ENCODE data around the gene CAMK2D.

CAMK2D gene

DNA sequence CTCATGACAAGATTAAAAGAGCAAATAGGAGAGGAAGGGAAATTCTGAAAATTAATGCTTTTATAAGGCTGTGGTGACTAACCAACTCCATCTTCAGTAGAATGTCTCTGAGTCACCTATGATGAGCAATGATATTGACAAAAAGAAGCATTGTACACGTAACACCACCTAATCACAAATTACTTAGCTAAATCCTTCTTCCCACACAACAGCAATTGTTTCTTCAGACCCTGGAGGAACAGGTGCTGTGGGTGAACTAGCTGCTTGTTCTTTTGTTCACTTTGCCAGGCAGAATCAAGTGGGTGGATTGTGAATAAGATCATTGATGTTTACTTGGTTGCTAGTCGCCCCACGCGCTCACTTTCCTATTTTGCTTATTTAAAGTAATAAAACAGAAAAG lies 315.5 kb downstream of the CAMK2D start:
- no peak for DNase-seq (ENCODE audit: low spot score)
- peak overlapping the region; percentile 84 for H3K27ac ChIP-seq (ENCODE audit: poor library complexity, severe bottlenecking)
- no peaks in the 10 kb centered on the region for H3K9me3 ChIP-seq (ENCODE audit: severe bottlenecking)
- H3K4me3 ChIP-seq (ENCODE audit: severe bottlenecking): no peak overlapping the region
- H3K4me1 ChIP-seq (ENCODE audit: insufficient read depth, poor library complexity, severe bottlenecking): peaks cover 28% of the 10 kb centered on the region
- H3K27me3 ChIP-seq (ENCODE audit: insufficient read depth, poor library complexity, severe bottlenecking): no peaks in the 10 kb centered on the region
- no peaks in the 10 kb centered on the region for H3K36me3 ChIP-seq (ENCODE audit: low read depth)
- TF ChIP-seq, protein P1, sequence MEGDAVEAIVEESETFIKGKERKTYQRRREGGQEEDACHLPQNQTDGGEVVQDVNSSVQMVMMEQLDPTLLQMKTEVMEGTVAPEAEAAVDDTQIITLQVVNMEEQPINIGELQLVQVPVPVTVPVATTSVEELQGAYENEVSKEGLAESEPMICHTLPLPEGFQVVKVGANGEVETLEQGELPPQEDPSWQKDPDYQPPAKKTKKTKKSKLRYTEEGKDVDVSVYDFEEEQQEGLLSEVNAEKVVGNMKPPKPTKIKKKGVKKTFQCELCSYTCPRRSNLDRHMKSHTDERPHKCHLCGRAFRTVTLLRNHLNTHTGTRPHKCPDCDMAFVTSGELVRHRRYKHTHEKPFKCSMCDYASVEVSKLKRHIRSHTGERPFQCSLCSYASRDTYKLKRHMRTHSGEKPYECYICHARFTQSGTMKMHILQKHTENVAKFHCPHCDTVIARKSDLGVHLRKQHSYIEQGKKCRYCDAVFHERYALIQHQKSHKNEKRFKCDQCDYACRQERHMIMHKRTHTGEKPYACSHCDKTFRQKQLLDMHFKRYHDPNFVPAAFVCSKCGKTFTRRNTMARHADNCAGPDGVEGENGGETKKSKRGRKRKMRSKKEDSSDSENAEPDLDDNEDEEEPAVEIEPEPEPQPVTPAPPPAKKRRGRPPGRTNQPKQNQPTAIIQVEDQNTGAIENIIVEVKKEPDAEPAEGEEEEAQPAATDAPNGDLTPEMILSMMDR (IDR thresholded peaks at IDR 0.05; ENCODE audit: poor library complexity, severe bottlenecking): no peak
- peak; percentile 85 for ATAC-seq (ENCODE audit: low read depth)

GRCh38 chr4:113445286-113445685 lies 316.3 kb downstream of the CAMK2D start:
- peak overlapping the region; percentile 84 for H3K27ac ChIP-seq (ENCODE audit: poor library complexity, severe bottlenecking)
- peak; percentile 68 for DNase-seq (ENCODE audit: low spot score)
- H3K4me3 ChIP-seq (ENCODE audit: severe bottlenecking): no peak overlapping the region
- TF ChIP-seq, protein P1 (IDR thresholded peaks at IDR 0.05; ENCODE audit: poor library complexity, severe bottlenecking): no peak
- H3K4me1 ChIP-seq (ENCODE audit: insufficient read depth, poor library complexity, severe bottlenecking): peaks cover 28% of the 10 kb centered on the region
- H3K27me3 ChIP-seq (ENCODE audit: insufficient read depth, poor library complexity, severe bottlenecking): no peaks in the 10 kb centered on the region
- H3K36me3 ChIP-seq (ENCODE audit: low read depth): no peaks in the 10 kb centered on the region
- H3K9me3 ChIP-seq (ENCODE audit: severe bottlenecking): no peaks in the 10 kb centered on the region
- ATAC-seq (ENCODE audit: low read depth): peak; percentile 78

GRCh38 chr4:113444386-113444785 lies 317.2 kb downstream of the CAMK2D start:
- TF ChIP-seq, protein P1 (IDR thresholded peaks at IDR 0.05; ENCODE audit: poor library complexity, severe bottlenecking): no peak
- Histone ChIP-seq H3K27me3 (ENCODE audit: insufficient read depth, poor library complexity, severe bottlenecking) (no peaks in the 10 kb centered on the region), H3K27ac (ENCODE audit: poor library complexity, severe bottlenecking) (peak overlapping the region; percentile 84), H3K9me3 (ENCODE audit: severe bottlenecking) (no peaks in the 10 kb centered on the region), H3K4me3 (ENCODE audit: severe bottlenecking) (no peak overlapping the region), H3K4me1 (ENCODE audit: insufficient read depth, poor library complexity, severe bottlenecking) (peaks cover 28% of the 10 kb centered on the region), H3K36me3 (ENCODE audit: low read depth) (no peaks in the 10 kb centered on the region)
- DNase-seq (ENCODE audit: low spot score): no peak
- peak; percentile 33; the same call in 2 of the 3 replicates for ATAC-seq (ENCODE audit: low read depth)

GRCh38 chr4:113442826-113443225 lies 318.7 kb downstream of the CAMK2D start:
- no peaks in the 10 kb centered on the region for H3K27me3 ChIP-seq (ENCODE audit: insufficient read depth, poor library complexity, severe bottlenecking)
- peaks cover 28% of the 10 kb centered on the region for H3K4me1 ChIP-seq (ENCODE audit: insufficient read depth, poor library complexity, severe bottlenecking)
- H3K36me3 ChIP-seq (ENCODE audit: low read depth): no peaks in the 10 kb centered on the region
- H3K27ac ChIP-seq (ENCODE audit: poor library complexity, severe bottlenecking): no peak overlapping the region
- ATAC-seq (ENCODE audit: low read depth): no peak
- TF ChIP-seq, protein P1 (IDR thresholded peaks at IDR 0.05; ENCODE audit: poor library complexity, severe bottlenecking): no peak
- no peak overlapping the region for H3K4me3 ChIP-seq (ENCODE audit: severe bottlenecking)
- H3K9me3 ChIP-seq (ENCODE audit: severe bottlenecking): no peaks in the 10 kb centered on the region
- no peak for DNase-seq (ENCODE audit: low spot score)

GRCh38 chr4:113440371-113440770 lies 321.2 kb downstream of the CAMK2D start:
- H3K4me1 ChIP-seq (ENCODE audit: insufficient read depth, poor library complexity, severe bottlenecking): peaks cover 26% of the 10 kb centered on the region
- TF ChIP-seq, protein P1 (IDR thresholded peaks at IDR 0.05; ENCODE audit: poor library complexity, severe bottlenecking): no peak
- DNase-seq (ENCODE audit: low spot score) (no peak), ATAC-seq (ENCODE audit: low read depth) (no peak)
- no peak overlapping the region for H3K4me3 ChIP-seq (ENCODE audit: severe bottlenecking)
- H3K36me3 ChIP-seq (ENCODE audit: low read depth): no peaks in the 10 kb centered on the region
- no peaks in the 10 kb centered on the region for H3K9me3 ChIP-seq (ENCODE audit: severe bottlenecking)
- no peaks in the 10 kb centered on the region for H3K27me3 ChIP-seq (ENCODE audit: insufficient read depth, poor library complexity, severe bottlenecking)
- H3K27ac ChIP-seq (ENCODE audit: poor library complexity, severe bottlenecking): no peak overlapping the region

All from RWPE2 (cell line).